HG03097 (cell line): Measurements from ENCODE around the gene CACNG7.

Experiments used
- ATAC-seq: cut with Tn5 transposase; IDR thresholded peaks from one replicate; pipeline ENCODE4 v1.9.1; 2021; ENCODE audit not compliant: unreplicated experiment, low FRiP score

CACNG7 gene

GRCh38 chr19:53980539-53981375 lies 71.7 kb downstream of the CACNG7 start:
- no peak for ATAC-seq

- ATAC-seq, result no peak
These were observed 72.4 kb downstream of the CACNG7 start for GRCh38 chr19:53981376-53981951.

- ATAC-seq, result no peak
These were observed 72.9 kb downstream of the CACNG7 start for GRCh38 chr19:53982001-53982451.

- no peak for ATAC-seq
These were observed 73.5 kb downstream of the CACNG7 start for GRCh38 chr19:53982611-53983010.

- ATAC-seq, result no peak
These were observed 74.6 kb downstream of the CACNG7 start for GRCh38 chr19:53983457-53984289.

- no peak for ATAC-seq
These were observed 76.8 kb downstream of the CACNG7 start for GRCh38 chr19:53985863-53986262.

GRCh38 chr19:53988981-53989380 lies 79.9 kb downstream of the CACNG7 start:
- ATAC-seq, result no peak

- ATAC-seq, result no peak
These were observed 80.8 kb downstream of the CACNG7 start for GRCh38 chr19:53989600-53990533.

GRCh38 chr19:53991224-53992113 lies 82.4 kb downstream of the CACNG7 start, which contains the start of gene CACNG6:
Gene CACNG6, plus strand, starts transcription at chr19:53991637. Its CDS starts 1,241 bp downstream, at chr19:53992878.
- ATAC-seq, result no peak

GRCh38 chr19:53992211-53992610 lies 83.1 kb downstream of the CACNG7 start:
- ATAC-seq, result no peak

- no peak for ATAC-seq
These were observed 83.7 kb downstream of the CACNG7 start for GRCh38 chr19:53992815-53993214.

GRCh38 chr19:53993448-53993847 lies 84.4 kb downstream of the CACNG7 start:
- no peak for ATAC-seq
